AG04449 (cell line): ENCODE measurements around the gene CDK19.

Experiments
- CTCF ChIA-PET: fragments of 350-600 bp; formaldehyde crosslinking; extraction: SDS; loops from one replicate; lab custom pipeline; 2021; ENCODE audit warnings: antibody characterized with exemption; lab: Yijun Ruan, JAX
- POLR2A ChIA-PET: fragments of 400-600, 350-600 bp; formaldehyde crosslinking; extraction: SDS; loops from one replicate; lab custom pipeline; 2020; ENCODE audit warnings: antibody characterized with exemption, inconsistent platforms; lab: Yijun Ruan, JAX
- DNase-seq: peaks from one replicate; pipeline ENCODE4 v3.0.0-alpha.2; 2010; ENCODE audit warnings: low read depth, low spot score
- H3K4me3 ChIP-seq: 2 replicates; pipeline ENCODE4 v1.5.1; 2011; ENCODE audit warnings: low read depth, mild to moderate bottlenecking, control low read depth, low read length
- CTCF ChIP-seq: IDR thresholded peaks from one replicate; pipeline ENCODE4 v1.5.1; 2011; ENCODE audit warnings: mild to moderate bottlenecking, moderate library complexity, low read length, control low read depth, inconsistent platforms; ENCODE audit not compliant: insufficient read depth; ENCODE audit errors: missing control alignments

Gene CDK19

GRCh38 chr6:110815411-110816409, at the start of gene CDK19:
Gene CDK19, minus strand, starts transcription at chr6:110815469. Its CDS starts 333 bp downstream, at chr6:110815136.
- no peak for TF ChIP-seq CTCF
- ChIA-PET POLR2A (interaction anchor here (0.6 to 3.1 kb wide), 8 partner anchors 10 to 1124 kb away, joined by 3 to 48 read pairs (median 3); partner anchors contain the start of genes AMD1 and GTF3C6), CTCF (interaction anchor here (1.1 kb wide), 1 partner anchor 120 kb away, joined by 3 read pairs; no protein-coding TSS in a partner anchor)
- H3K4me3 ChIP-seq = peak within 1 kb of the TSS; percentile 94
- peak; percentile 84 for DNase-seq

- CTCF ChIA-PET = interaction anchor here (1.5 kb wide), 1 partner anchor 9 kb away, joined by 4 read pairs; no protein-coding TSS in a partner anchor
Observed at GRCh38 chr6:110864824-110865223, 49.6 kb upstream of the CDK19 start.

GRCh38 chr6:110859335-110859792, 44.1 kb upstream of the CDK19 start:
- TF ChIP-seq CTCF = no peak
- ChIA-PET POLR2A (no interaction called here), CTCF (no interaction called here)
- no peak overlapping the region for H3K4me3 ChIP-seq
- no peak for DNase-seq

More at GRCh38 chr6:110864824-110865223, 49.6 kb upstream of the CDK19 start:
- no peak for TF ChIP-seq CTCF
- no peak for DNase-seq
- no peak overlapping the region for H3K4me3 ChIP-seq
- POLR2A ChIA-PET = interaction anchor here (2.4 kb wide), 1 partner anchor 10 kb away, joined by 9 read pairs; the partner anchor contains the start of gene AMD1

GRCh38 chr6:110858562-110859214, 43.4 kb upstream of the CDK19 start:
- POLR2A ChIA-PET = interaction anchor here (1.0 kb wide), 1 partner anchor 16 kb away, joined by 3 read pairs; the partner anchor contains the start of gene AMD1
- DNase-seq = no peak
- CTCF ChIA-PET = no interaction called here
- TF ChIP-seq CTCF = no peak
- no peak overlapping the region for H3K4me3 ChIP-seq

- TF ChIP-seq CTCF = no peak
- H3K4me3 ChIP-seq = no peak overlapping the region
- CTCF ChIA-PET = no interaction called here
- POLR2A ChIA-PET = interaction anchor here (1.0 kb wide), 1 partner anchor 17 kb away, joined by 3 read pairs; the partner anchor contains the start of gene AMD1
- no peak for DNase-seq
Observed at GRCh38 chr6:110858016-110858415, 42.7 kb upstream of the CDK19 start.
